ENCODE data around the gene KCNQ1. TPM values are rescaled to one million over a fixed set of nuclear protein-coding genes. Genes with fewer than 3 reads are reported as not detected.

Gene KCNQ1
- total RNA-seq, 1 experiment from 2014 or later = 2.3 TPM

GRCh38 chr11:2550606-2550970 lies 105.8 kb downstream of the KCNQ1 start:
- Histone ChIP-seq H2BK20ac (ENCODE audit: low read depth, low read length, poor library complexity, severe bottlenecking) (no peak overlapping the region), H3K23ac (ENCODE audit: insufficient read length, low read depth, low read length) (no peak overlapping the region), H4K8ac (replicated peaks; ENCODE audit: insufficient read length, low read depth, low read length) (no peak overlapping the region), H3K23me2 (ENCODE audit: insufficient read length, low read depth, low read length, poor library complexity, severe bottlenecking) (no peaks in the 10 kb centered on the region), H3K56ac (ENCODE audit: insufficient read length, low read depth, low read length) (no peak overlapping the region), H2BK5ac (ENCODE audit: insufficient read length, low read length) (no peak overlapping the region), H2AFZ (ENCODE audit: low read length) (no peak overlapping the region), H3K27me3 (ENCODE audit: insufficient read depth, low read length) (peaks cover 11% of the 10 kb centered on the region; the same call in 1 of the 2 replicates), H3K4me2 (ENCODE audit: insufficient read depth, insufficient read length, low read length) (no peak overlapping the region), H3K9ac (ENCODE audit: extremely low read depth, insufficient read length, low read length) (no peak overlapping the region), H3T11ph (ENCODE audit: low read length) (no peak overlapping the region), H4K20me1 (ENCODE audit: control insufficient read depth, insufficient read depth, insufficient read length) (no peaks in the 10 kb centered on the region), H3K27ac (ENCODE audit: insufficient read length, low read depth, low read length) (no peak overlapping the region), H3K79me1 (ENCODE audit: insufficient read depth, low read depth, low read length, poor library complexity, severe bottlenecking) (no peaks in the 10 kb centered on the region), H2BK15ac (ENCODE audit: low read depth, low read length) (no peak overlapping the region), H3K4me1 (ENCODE audit: insufficient read depth, low read length) (no peaks in the 10 kb centered on the region), H2BK120ac (ENCODE audit: low read depth, low read length, poor library complexity, severe bottlenecking) (no peak overlapping the region), H4K5ac (ENCODE audit: insufficient read length, low read depth, low read length) (no peak overlapping the region), H3K14ac (ENCODE audit: insufficient read depth, low read length) (peak overlapping the region; percentile 13; the same call in 1 of the 2 replicates), H2BK12ac (ENCODE audit: insufficient read length, low read depth, low read length) (no peak overlapping the region), H4K91ac (ENCODE audit: insufficient read length, low read depth, low read length) (no peak overlapping the region), H3K9me3 (ENCODE audit: control insufficient read depth, low read depth, low read length) (no peaks in the 10 kb centered on the region), H3K4ac (ENCODE audit: low read depth, low read length) (no peak overlapping the region), H2AK5ac (ENCODE audit: insufficient read length, low read length) (no peak overlapping the region), H3K79me2 (ENCODE audit: insufficient read depth, low read length) (no peaks in the 10 kb centered on the region), H3K18ac (ENCODE audit: insufficient read length, low read depth, low read length) (no peak overlapping the region)
- no peak overlapping the region for H3K27ac Mint-ChIP-seq
- no peaks in the 10 kb centered on the region for H3K9me3 Mint-ChIP-seq
- DNase-seq = no peak
- H3K4me3 Mint-ChIP-seq = no peak overlapping the region
- H3K27me3 Mint-ChIP-seq (ENCODE audit: low read depth) = peaks cover 95% of the 10 kb centered on the region
- peaks cover 6 to 13% of the 10 kb centered on the region in 2 experiments for H3K4me1 Mint-ChIP-seq
- TF ChIP-seq CTCF (conservative IDR thresholded peaks at IDR 0.05) = no peak
- H3K36me3 Mint-ChIP-seq (ENCODE audit: insufficient read depth in 1 of 3, low read depth in 3 of 3) = no peaks in the 10 kb centered on the region
- WGBS (ENCODE audit: extremely low coverage, insufficient read length, low lambda C conversion rate) = no CpG with 5 or more reads among the region's 8 CpGs

Data from H9 (cell line).